K562 (cell line): ENCODE data around the gene LRGUK. TPM values are rescaled to one million over a fixed set of nuclear protein-coding genes. Genes with fewer than 3 reads are reported as not detected.

ENCODE experiments used
- ADNP ChIP-seq: fragments of 200-800 bp; sonication (Bioruptor generic); IDR thresholded peaks from 2 replicates; pipeline ENCODE4 v1.6.1; 2016; ENCODE audit warnings: missing genetic modification characterization, missing compliant biosample characterization
- CREB5 ChIP-seq: fragments of 250-450 bp; sonication (Bioruptor Pico); IDR thresholded peaks from 2 replicates; pipeline ENCODE4 v1.5.0; 2020; ENCODE audit warnings: mild to moderate bottlenecking
- DEAF1 ChIP-seq: fragments of 450-650 bp; formaldehyde crosslinking; IDR thresholded peaks from 2 replicates; pipeline ENCODE4 v1.4.0; 2020; ENCODE audit warnings: mild to moderate bottlenecking, moderate library complexity
- IRF9 ChIP-seq: fragments of 450-650 bp; IDR thresholded peaks from 2 replicates; pipeline ENCODE4 v1.6.1; 2016; ENCODE audit warnings: missing biosample characterization, missing genetic modification characterization
- KHSRP ChIP-seq: fragments of 450-650 bp; IDR thresholded peaks from 2 replicates; pipeline ENCODE4 v1.6.1; 2017
- PHTF2 ChIP-seq: fragments of 250-450 bp; sonication (Bioruptor Pico); IDR thresholded peaks from 2 replicates; pipeline ENCODE4 v1.5.0; 2021; ENCODE audit warnings: mild to moderate bottlenecking
- PTTG1 ChIP-seq: fragments of 450-650 bp; IDR thresholded peaks from 2 replicates; pipeline ENCODE4 v1.6.1; 2016; ENCODE audit warnings: low read depth, mild to moderate bottlenecking, missing genetic modification characterization, missing compliant biosample characterization
- PYGO2 ChIP-seq: fragments of 450-650 bp; IDR thresholded peaks from 2 replicates; pipeline ENCODE4 v1.6.1; 2016; ENCODE audit warnings: mild to moderate bottlenecking, missing genetic modification characterization, moderate library complexity, missing compliant biosample characterization
- SMARCA4 ChIP-seq: fragments of 450-650 bp; IDR thresholded peaks from 2 replicates; pipeline ENCODE4 v1.6.1; 2016
- ZNF354B ChIP-seq: fragments of 250-450 bp; sonication (Bioruptor Pico); IDR thresholded peaks from 2 replicates; pipeline ENCODE4 v1.4.0; 2020
- ZNF408 ChIP-seq: fragments of 250-450 bp; sonication (Bioruptor Pico); IDR thresholded peaks from 2 replicates; pipeline ENCODE4 v1.4.0; 2020; ENCODE audit warnings: low read depth, mild to moderate bottlenecking, moderate library complexity
- ZNF644 ChIP-seq: fragments of 200-800 bp; sonication (Bioruptor generic); IDR thresholded peaks from 2 replicates; pipeline ENCODE4 v1.6.1; 2016; ENCODE audit warnings: low read depth, missing genetic modification characterization, missing compliant biosample characterization
- ZNF695 ChIP-seq: fragments of 450-650 bp; formaldehyde crosslinking; IDR thresholded peaks from 2 replicates; pipeline ENCODE4 v1.4.0; 2020; ENCODE audit warnings: mild to moderate bottlenecking, moderate library complexity
- polyA plus RNA-seq, 8 experiments: library from polyadenylated mRNA; depleted of rRNA in 4 of 8; stranded (reverse) in 5 of 8; unstranded in 3 of 8; fragments of >200 nt; fragmentation: Nextera tagmentation in 2 of 8; fragmentation: Illumina TruSeq in 1 of 8; extraction: Ambion mirVana in 2 of 8; extraction: Trizol in 1 of 8; gene quantifications; 2 replicates each; pipeline versions ENCODE4 v1.2.1 to v1.2.3, GENCODE V29; 2011 to 2014; ENCODE audit warnings: inconsistent platforms in 1 of 8, missing spikeins in 1 of 8
- total RNA-seq, 7 experiments: library from RNA; depleted of rRNA in 6 of 7; stranded (reverse); fragments of >200 nt in 6 of 7; fragmentation: Illumina TruSeq in 2 of 7; extraction: Trizol in 2 of 7; gene quantifications; 2 replicates each; pipeline versions ENCODE4 v1.2.1 to v1.2.3, GENCODE V29; 2011 to 2021; ENCODE audit warnings: low replicate concordance in 1 of 7

The LRGUK gene
- total and polyA plus RNA-seq, 9 of the 15 experiments (the other 6 are each of a cell fraction or from before 2014, with no cell fraction given) = 0.04 to 0.33 (median 0.18) TPM

DNA sequence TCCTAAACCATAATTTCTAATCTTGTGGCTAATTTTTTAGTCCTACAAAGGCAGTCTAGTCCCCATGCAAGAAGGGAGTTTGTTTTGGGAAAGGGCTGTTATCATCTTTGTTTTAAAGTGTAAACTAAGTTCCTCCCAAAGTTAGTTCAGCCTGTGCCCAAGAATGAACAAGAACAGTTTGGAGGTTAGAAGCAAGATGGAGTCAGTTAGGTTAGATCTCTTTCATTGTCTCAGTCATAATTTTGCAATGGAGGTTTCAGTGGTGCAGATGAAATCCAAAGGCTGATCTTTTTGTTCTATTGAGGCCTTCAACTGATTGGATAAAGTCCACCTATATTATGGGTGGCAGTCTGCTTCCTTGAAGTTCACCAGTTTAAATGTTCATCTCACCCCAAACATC is 68.1 kb downstream of the LRGUK start (continued):
- TF ChIP-seq SMARCA4 (no peak), CREB5 (no peak), ZNF408 (CRISPR knock-in tag) (no peak), PTTG1 (tag) (peak; percentile 88), ZNF695 (no peak), KHSRP (no peak), ZNF644 (peak; percentile 83; the same call in 1 of the 2 replicates), PYGO2 (tag) (peak; percentile 86), PHTF2 (CRISPR knock-in tag) (no peak), IRF9 (tag) (peak; percentile 92), DEAF1 (0 out of 2 replicates have a peak, but pooled peaks have one; percentile 6), ZNF354B (peak; percentile 64; the same call in 1 of the 2 replicates), ADNP (tag) (no peak)
